22Rv1 (cell line): ENCODE data around the gene FH.

ENCODE experiments used
- ZFX ChIP-seq: fragments of 450-650 bp; IDR thresholded peaks from 2 replicates; pipeline ENCODE4 v1.6.1; 2017; ENCODE audit warnings: antibody characterized with exemption, borderline replicate concordance
- TF ChIP-seq, protein P1 (sequence below): fragments of 450-650 bp; IDR thresholded peaks from 2 replicates; pipeline ENCODE4 v1.5.1; 2017; ENCODE audit warnings: mild to moderate bottlenecking

DNA sequence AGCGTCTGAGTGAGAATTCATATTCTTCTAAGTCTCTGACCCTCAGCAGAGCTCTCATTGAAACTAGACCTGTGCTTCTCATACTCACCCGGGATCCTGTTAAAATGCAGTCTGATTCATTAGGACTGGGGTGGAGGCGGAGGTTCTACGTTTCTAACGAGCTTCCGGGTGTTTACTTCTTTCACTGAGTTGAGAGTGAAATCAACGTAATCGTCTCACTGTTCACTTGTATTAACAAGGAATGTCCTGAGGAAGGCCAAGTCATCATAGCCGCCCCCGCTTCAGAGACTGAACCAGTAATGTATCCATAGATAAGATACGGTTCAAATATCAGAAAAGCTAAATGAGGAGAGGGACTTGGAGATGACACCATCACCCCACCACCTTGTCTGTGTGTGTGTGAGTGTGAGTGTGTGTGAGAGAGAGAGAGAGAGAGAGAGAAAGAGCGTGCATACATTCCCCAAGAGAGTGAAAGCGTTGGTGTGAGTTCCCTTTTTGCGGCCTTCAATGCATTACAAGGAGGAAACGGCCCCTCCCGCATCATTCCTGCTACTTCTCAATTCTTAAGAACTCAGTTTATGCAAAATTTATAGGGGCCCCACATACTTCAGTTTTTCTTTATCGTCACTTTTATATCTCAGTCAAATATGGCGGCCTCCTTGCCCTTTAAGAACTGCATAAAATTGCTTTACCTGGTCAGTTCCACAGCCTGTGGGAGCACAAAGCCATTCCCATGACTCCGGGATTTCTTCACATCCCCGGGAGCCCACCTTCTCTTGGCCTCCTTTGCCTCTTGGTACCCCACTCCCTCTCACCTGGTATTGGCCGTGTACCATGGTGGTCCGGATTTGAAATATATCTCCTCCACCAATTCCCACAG is 32.4 kb upstream of the FH start:
- TF ChIP-seq, protein P1, sequence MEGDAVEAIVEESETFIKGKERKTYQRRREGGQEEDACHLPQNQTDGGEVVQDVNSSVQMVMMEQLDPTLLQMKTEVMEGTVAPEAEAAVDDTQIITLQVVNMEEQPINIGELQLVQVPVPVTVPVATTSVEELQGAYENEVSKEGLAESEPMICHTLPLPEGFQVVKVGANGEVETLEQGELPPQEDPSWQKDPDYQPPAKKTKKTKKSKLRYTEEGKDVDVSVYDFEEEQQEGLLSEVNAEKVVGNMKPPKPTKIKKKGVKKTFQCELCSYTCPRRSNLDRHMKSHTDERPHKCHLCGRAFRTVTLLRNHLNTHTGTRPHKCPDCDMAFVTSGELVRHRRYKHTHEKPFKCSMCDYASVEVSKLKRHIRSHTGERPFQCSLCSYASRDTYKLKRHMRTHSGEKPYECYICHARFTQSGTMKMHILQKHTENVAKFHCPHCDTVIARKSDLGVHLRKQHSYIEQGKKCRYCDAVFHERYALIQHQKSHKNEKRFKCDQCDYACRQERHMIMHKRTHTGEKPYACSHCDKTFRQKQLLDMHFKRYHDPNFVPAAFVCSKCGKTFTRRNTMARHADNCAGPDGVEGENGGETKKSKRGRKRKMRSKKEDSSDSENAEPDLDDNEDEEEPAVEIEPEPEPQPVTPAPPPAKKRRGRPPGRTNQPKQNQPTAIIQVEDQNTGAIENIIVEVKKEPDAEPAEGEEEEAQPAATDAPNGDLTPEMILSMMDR = no peak
- no peak for TF ChIP-seq ZFX
